Lower leg skin (tissue), 3 donors: ENCODE results near the gene UBR4.

Experiments
- POLR2A ChIP-seq, 2 donors: fragments of 450-650 bp; IDR thresholded peaks; one replicate each; pipeline ENCODE4 v1.6.1; 2016 to 2017; ENCODE audit warnings: antibody characterized with exemption in 2 of 2, mild to moderate bottlenecking in 1 of 2, moderate library complexity in 1 of 2
- TF ChIP-seq, protein P1 (sequence below), 3 donors: fragments of 450-650 bp; IDR thresholded peaks; one replicate each; pipeline ENCODE4 v1.5.1; 2016; ENCODE audit warnings: antibody characterized with exemption in 3 of 3, mild to moderate bottlenecking in 3 of 3, moderate library complexity in 2 of 3

DNA sequence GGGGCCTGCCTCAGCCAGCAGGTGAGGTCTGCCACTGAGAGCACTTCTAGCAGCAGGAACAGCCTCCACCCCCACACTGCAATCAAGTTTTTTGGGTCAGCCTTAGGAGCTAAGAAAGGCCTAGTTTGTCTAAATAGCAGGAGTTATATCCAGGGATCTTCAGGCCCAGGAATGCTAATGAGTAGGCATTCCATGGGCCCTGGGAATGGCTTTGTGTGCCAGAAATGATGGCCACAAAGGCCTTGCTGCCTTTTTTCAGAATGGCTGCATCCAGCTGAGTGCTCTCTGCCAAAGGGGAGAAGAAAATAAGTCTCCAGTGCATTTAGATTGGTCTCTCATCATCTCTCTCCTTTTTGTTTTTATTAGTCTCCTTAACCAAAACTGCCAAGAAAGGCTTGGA is 44.4 kb upstream of the UBR4 start:
- TF ChIP-seq, protein P1, sequence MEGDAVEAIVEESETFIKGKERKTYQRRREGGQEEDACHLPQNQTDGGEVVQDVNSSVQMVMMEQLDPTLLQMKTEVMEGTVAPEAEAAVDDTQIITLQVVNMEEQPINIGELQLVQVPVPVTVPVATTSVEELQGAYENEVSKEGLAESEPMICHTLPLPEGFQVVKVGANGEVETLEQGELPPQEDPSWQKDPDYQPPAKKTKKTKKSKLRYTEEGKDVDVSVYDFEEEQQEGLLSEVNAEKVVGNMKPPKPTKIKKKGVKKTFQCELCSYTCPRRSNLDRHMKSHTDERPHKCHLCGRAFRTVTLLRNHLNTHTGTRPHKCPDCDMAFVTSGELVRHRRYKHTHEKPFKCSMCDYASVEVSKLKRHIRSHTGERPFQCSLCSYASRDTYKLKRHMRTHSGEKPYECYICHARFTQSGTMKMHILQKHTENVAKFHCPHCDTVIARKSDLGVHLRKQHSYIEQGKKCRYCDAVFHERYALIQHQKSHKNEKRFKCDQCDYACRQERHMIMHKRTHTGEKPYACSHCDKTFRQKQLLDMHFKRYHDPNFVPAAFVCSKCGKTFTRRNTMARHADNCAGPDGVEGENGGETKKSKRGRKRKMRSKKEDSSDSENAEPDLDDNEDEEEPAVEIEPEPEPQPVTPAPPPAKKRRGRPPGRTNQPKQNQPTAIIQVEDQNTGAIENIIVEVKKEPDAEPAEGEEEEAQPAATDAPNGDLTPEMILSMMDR (IDR thresholded peaks at IDR 0.05) = no peak
- no peak for TF ChIP-seq POLR2A (IDR thresholded peaks at IDR 0.05)
